NCI-H510A (cell line): ENCODE results near the gene MEGF6.

Source experiments
- DNase-seq: peaks from one replicate; lab custom pipeline; 2025; lab: John Stamatoyannopoulos, UW

Gene MEGF6

DNA sequence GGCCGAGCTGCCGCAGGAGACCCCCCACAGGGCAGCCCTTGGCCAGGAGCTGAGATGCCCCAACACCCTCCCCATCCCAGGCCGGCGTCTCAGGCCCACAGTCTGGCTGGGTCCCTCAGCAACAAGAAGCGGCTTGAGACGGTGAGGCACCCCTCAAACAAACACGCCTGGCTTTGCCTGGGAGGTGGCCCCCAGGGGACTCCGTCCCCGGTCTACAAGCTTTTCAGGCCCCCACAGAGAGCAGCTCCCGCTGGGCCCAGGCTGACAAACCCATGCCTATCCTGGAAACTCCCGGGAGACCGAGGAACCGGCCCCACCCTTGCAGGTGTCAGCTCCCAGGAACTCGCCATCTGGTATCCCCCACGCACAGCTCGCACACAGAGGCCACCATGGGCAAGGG, 89.9 kb downstream of the MEGF6 start:
- DNase-seq, result no peak

DNA sequence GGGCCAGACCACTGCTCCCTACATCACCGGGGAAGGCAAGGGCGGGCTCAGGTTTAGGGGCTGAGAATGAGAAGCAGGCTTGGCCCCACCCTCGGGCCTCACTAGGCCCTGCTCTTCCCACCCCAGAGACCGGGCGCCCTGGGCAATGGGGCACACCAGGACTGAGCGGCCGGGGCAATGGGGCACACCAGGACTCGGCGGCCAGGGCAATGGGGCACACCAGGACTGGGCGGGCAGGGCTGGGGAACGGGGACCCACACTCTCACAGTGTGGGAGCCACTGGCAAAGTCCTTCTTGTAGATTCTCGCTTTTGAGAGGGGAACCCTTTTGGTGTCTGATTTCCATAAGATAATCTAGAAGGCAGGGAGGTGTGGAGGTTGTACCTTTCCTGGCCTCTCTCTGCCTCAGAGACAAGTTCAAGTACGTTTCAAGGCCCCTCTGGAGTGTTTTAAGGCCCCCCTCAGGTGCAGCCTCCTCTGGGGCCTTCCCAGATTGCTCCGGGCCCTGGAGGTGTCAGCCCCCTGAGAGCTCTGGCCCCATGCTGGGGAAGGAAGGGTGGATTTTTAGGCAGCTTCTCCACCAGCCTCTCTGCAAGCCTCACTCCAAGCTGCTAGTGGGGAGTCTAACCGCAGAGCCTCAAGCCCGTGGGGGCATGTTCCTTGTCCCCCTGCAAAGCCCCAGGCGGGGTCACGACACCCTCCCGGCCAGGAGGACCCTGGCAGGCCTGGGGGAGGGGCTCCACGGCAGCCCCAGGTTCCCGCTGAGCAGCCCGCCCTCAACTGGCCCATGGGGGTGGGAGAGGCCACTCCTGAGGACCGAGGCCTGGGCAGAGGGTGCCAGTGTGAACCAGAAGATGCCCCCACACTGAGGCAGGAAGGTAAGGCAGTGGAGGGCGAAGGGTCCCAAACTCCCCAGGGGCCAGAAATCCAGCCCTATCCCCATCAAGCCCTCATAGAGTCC, 90.6 kb downstream of the MEGF6 start:
- no peak for DNase-seq

DNA sequence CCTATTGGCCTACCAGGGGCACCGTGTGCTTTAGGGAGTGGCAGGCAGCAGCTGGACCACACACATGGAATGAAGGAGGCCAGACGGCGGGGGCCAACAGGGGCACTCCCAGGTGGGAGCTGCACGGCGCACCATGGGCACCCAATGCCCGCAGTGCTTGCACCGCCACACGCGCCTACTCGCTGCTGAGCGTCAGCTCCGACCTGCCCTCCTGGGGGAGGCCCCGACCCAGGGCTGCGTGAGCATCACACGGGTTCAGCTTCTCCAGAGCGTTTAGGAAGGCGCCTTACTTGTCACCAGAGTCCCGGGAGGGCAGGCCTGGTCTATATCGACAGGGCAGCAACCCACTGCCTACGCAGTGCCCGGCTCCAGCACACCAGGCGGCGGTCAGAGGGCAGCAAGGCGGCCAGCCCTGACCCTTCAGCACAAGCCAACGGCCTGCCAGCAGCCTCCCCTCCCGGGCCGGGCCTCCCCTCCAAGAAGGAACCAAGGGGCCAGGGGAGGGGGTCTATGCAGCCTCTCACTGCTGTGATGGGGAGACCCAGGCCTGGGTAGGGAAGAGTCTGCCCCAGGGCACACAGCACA, 91.9 kb downstream of the MEGF6 start:
- DNase-seq, result no peak

DNA sequence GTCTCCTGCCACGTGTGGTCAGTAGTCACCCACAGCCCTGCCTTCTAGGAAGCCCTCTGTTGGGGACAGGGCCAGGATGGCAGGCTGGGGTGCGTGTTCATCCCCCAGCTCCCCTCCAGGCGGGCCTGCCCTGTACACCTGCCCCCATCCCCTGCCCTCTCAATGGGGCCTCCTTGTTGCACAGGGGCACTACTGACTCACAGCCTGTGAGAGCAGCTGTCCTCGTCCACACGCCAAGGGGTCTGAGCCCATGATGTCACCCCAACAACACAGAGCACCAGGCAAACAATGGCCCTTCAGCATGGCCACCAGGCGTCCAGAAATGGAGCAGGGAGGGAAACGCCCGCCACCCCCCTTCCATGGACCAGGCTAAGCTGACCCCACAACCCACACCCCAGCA, 92.6 kb downstream of the MEGF6 start:
- DNase-seq, result no peak

DNA sequence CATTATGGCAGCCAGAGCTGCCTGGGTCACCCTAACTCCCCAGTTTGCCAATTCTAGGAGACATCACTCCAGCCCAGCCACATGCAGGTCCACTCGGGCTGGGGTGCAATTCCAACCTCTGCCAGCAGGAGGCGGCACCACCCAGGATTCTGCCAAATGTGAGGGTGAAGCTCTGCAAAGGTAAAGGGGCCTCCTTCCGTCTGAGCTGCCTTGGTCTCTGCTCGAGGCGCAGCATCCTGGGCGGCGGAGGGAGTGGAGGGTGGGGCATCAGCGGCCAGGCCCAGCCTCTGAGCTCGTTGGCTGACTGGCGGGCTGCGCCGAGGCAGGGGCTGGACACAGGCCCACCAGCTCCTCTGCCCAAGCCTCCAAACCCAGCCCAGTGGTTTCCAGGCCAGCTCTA, 93.1 kb downstream of the MEGF6 start:
- no peak for DNase-seq

DNA sequence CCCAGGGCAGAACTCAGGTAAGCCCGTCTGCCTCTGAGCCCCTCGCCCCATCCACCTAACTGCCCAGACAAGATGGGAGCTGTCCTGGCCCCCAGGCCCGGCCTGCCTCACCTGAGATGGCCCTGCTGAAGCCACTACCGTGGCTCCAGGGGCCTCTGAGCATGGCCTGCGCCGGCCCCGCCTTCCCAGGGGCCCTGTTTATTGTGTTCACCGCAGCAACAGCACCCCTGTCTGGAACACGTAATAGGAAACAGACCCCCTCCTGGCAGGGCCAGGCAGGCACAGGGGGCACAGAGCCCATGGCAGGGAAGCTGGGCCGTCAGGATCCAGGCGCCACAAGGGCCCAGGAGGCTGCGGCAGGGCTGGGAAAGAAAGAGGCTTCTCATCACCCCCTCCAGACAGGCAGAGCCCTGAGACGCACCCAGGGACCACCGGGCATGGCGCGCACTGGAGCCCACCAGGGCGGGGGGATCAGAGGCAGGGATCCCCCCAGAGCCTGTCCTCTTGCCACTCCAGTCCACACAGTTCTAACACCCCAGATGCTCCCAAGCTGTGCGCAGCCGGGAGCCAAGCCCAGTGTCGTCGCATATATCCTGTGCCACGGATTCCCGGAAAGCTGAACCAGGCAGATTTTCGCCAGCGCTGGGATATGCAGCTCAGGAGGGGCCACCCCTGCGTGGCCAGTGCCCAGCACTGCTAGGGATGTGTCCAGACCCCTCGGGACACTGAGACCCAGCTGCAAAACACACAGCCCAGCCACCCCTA, 94.2 kb downstream of the MEGF6 start:
- DNase-seq, result no peak

DNA sequence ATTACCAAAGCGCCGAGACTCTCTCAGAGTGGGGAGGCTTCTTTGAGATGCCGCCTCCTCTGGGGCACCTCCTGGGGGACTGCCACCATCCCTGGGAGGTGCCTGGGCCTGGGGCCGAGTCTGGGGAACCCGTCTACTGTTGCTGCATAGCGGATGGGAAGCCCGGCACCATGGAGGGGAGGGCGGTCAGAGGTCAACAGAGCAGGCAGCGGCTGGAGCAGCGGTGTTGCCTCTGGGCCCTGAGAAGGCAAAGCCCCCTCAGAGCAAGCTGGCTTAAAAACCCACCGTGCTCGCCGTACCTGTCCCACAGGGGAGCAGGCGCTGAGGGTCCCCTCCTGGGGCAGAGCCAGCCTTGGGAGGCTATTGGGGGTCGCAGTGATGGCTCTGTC, 94.8 kb downstream of the MEGF6 start:
- DNase-seq, result no peak

DNA sequence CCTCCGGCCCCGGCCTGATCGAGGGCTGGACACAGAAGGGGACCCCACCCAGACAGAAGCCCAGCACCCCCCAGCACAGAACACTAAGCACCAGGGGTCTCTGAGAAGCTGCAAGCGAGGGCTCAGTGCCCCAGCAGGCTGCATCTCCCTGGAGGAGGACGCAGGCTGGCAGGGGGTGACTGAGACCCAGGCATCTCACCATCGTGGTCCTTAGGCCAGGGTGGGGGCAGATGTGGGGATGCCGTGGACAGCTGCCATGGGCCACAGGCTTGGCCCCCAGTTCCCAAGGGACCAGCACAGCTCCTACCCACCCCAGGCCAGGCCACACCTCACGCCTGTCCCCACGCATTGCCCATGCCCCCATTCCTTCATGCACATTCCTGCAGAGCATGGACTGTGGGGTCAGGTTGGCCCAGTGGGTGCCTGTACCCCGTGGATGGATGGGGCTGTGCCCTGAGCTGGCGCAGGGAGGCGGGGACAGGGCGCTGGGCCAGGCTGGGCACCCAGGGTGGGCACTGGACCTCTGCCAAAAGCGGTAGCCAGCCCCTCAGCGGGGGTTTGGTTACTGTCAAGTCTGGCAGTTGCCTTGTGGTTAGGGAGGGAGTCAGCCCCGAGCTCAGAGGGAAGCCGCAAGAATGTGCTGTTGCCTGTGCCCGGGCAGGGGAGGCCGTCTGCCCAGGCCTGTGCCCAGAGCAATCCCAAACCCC, 95.4 kb downstream of the MEGF6 start:
- no peak for DNase-seq

DNA sequence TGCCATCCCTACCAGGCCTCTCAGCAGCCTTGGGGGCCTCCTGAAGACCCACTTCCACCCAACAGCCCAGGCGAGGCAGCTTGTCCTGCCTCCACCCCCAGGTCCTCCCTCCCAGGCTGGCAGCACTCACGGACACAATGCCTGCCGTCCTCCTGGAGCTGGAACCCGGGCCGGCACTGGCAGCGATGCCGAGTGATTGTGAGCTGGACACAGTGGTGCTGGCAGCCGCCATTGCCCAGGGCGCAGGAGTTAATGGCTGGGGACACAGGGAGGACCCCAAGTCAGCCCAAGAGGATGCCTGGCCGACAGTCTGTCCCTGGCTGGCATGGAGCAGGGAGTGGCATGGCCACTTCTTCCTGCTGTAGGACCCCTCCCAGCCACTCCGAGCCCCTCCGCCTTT, 96.0 kb downstream of the MEGF6 start:
- no peak for DNase-seq

DNA sequence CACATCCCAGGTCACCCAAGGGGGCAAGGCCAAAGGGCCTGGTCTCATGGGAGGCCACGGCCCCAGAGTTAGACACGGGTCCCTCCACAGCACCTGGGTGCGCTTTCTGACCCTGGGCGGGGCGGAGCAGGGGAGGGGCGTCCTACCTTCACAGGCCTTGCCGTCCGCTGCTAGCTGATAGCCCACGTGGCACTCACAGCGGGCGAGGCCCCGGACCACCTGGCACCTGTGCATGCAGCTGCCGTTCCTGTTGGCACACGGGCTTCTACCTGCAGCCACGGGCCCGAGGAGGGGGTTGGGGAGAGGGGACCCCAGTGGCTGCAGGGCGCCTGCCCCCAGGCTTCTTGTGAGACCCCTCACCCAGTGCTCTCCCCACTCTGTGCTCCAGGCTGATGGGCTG, 96.9 kb downstream of the MEGF6 start:
- DNase-seq, result no peak

DNA sequence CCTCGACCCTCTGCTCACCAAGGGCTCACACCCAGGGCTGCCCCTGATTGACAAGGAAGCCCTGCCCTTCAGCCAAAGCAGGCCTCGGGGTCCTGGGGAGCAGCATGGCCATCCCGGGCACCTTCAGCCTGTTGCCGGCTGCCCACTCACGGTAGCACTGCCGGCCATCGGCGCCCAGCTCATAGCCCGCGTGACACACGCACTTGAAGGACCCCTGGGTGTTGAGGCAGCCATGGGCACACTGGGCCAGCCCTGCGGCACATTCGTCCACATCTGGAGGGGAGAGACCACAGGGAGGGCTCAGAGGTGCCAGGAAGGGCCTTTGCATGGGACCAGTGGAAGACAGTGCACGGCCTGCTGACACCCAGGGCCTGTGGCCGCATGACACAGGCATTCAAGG, 99.5 kb downstream of the MEGF6 start:
- no peak for DNase-seq

DNA sequence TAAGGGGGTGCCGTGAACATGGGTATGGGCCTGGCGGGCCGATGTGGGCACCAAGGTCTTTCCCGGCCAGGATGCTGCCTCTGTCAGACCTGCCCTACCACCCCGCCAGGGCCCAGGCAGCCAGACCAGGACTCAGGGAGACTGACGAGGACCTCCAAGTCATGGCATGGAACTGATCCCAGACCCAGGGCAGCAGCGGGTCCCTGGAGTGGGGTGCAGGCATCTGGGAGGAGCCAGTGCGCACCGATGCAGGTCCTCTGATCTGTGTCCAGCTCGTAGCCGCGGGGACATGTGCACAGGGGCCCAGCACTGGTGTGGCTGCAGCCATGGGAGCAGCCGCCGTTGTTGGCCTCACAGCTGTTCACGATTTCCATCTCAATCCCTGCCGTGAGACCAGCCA, 100.0 kb downstream of the MEGF6 start:
- no peak for DNase-seq

DNA sequence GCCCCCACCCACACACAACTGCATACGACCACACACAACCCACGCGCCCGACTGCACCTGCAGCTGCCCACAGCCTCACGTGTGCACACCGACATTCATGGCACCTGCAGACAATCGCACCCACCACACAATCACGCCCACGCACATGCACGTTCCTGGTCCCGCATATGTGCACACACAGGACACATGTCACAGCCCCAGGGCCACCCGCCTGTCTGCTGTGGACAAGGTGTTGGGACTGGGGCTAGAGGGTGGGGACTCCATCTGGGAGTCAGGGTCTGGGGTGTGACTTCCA, 100.4 kb downstream of the MEGF6 start:
- DNase-seq, result no peak

DNA sequence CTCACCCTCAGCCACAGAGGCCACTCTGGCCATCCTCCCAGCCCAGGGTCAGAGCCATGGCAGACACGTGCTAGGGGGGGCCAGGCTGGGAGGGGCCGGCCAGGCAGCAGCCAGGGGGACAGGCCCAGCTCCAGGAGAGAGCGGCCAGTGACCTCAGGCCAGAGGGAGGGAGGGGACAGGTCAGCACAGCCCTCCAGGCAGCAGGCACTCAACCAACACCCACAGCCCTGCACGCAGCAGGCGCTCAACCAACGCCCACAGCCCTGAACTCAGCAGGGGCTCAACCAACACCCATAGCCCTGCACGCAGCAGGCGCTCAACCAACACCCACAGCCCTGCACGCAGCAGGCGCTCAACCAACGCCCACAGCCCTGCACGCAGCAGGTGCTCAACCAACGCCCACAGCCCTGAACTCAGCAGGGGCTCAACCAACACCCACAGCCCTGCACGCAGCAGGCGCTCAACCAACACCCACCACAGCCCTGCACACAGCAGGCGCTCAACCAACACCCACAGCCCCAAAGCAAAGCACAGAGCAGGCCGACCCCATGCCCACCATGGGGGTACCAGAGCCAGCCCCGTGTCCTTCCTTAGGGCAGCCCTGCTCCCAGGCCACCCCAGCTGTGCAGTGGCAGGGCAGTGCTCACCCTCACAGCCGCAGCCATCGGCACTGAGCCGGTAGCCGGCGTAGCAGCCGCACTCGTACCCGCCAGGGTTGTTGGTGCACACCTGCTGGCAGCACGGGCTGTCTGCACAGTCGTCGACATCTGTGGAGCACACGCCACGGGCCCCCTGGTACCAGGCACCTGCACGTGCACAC, 101.0 kb downstream of the MEGF6 start:
- no peak for DNase-seq

DNA sequence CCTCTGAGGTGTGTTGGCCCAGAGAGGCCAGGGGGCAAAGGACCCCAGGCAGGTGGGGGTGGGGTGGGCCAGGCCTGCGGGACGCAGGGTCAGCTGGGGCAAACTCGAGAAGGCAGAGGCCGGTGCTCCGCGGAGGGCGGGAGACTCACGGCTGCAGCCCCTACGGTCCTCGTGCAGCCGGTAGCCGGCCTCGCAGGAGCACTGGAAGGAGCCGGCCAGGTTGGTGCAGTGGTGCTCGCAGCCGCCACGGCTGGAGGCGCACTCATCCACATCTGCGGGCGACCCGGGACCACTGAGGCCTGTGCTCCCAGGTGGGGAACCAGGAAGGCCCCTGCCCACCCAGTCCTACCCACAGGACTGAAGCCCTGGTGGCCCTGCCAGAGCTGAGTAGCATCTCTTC, 101.6 kb downstream of the MEGF6 start:
- DNase-seq, result no peak

DNA sequence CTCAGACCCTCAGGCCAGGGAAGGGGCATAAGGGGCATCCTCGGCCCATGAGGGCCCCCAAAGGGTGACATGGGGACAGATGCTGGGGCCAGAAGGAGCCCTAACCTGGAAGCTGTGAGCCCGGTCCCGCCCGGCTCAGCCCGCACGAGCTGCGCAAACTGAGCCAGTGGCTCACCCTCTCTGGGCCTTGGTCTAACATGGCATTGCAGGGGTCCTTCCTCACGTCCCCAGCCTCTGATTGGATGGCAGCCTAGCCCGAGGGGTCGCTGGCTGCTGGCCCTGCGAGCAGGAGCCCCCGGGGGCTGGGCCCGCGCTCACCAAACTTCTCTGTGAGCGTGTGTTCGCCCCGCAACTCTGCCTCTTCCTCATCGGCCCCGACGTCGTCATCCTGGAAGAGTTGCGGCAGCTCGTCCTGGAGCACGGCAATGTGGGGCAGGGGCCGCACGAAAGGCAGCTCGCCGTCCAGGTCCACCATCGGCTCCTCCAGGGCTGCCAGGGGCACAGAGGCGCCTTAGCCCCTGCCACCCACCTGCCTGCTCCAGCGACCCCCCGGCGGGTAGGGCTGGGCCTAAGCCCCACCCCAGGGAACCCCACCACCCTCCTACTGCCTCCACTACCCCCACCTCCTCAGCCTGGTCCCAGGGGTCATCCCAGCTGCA, 102.4 kb downstream of the MEGF6 start:
- no peak for DNase-seq

DNA sequence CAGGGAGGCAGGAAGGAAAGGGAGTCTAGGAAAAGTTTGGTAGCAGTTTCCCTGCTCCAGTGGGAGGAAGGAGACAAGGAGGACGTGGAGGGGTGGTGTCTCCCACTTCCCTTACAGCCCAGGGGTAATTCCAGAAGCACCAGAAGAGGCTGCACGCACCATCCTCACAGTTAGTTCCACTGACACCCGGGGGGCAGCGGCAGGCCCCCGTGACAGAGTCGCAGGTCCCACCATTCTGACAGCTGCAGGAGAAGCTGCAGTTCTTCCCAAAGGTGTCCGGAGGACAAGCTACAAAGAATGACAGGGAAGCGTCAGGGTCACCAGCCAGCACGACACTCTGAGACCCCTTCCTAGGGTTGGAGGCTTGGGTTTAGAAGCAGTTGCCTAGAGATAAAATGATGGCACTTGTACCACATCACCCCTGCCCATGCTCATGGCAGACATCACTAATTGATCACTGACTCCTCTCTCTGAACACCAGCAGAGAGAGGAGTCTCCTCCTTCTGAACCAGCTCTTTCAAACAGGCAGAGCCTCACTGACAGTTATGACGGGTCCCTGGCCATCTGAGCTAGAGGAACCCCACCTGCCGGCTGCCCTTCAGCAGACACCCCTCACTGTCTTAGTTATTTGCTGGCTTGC, 103.6 kb downstream of the MEGF6 start:
- no peak for DNase-seq

DNA sequence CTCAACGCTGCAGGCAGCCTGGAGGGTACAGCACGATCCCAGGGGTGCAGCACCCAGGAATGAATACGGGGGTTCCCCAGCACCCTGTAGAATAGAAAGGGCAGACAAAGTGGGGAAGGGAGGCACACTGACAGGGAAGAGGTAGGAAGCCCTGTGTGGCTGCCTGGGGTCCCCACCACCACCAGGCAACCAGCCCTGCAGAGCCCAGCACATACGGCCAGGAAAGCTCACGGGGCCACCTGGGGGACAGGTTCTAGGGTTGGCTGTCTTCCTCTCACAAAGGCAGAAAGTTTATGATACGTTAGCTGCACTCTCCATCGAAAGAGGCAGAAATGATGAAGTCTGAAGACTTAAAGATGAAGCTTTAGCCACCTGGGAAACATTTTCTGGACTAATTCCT, 104.4 kb downstream of the MEGF6 start:
- no peak for DNase-seq

DNA sequence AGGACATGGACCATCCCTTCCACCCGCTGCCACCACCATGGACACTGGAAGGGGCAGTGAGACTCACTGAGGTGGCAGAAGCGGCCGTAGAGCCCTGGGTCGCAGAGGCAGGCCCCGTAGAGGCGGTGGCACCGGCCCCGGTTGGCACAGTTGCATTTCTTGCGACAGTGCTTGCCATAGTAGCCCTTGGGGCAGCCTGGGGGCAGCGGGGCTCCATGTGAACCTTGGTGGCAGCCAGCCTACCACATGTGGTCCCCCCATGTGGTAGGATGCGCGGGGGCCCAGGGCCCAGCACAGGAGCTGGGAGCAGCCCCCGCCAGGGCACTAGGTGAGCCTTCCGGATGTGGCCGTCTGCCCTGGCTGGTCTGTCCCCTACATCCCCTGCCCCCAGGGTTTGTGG, 105.3 kb downstream of the MEGF6 start:
- no peak for DNase-seq

DNA sequence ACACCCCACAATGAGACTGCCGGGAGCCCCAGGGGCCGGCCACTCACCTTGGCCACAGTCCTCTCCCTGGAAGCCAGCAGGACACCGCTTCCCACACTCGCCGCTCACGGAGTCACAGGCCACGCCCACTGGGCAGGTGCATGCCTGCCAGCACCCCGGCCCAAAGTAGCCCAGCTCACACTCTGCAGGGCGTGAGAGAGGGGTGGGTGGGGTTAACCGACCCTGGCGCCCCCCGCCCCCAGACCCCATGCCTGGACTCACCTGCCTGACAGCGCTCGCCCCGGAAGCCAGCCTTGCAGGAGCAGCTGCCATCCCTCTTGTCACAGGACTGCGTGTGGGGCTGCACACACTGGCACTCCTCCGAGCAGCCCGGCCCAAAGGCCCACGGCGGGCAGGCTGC, 106.1 kb downstream of the MEGF6 start:
- no peak for DNase-seq

DNA sequence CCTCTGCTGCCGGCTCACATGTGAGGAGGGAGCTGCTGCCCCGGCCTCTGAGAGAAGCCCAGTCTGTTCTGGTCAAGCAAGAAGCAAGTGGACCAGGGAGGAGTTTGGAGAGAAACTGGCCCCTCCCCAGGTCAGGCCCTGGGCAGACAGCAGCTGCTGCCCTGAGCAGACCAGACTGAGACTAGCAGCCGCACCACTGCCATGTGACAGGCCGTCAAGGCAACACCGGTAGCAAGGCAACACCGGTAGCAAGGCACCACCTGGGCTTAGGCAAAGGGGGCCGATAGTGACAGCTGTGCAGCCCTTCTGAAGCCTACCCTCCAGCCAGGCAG, 106.5 kb downstream of the MEGF6 start:
- DNase-seq, result no peak
